Activated T-cell treated with anti-CD3 and anti-CD28 coated beads, Interleukin-2, amount 50 U/mL, for 24 hours (primary cell): ENCODE data around the gene CLIC5.

Source experiments
- DNase-seq: peaks from one replicate; pipeline ENCODE4 v3.0.0-alpha.2; 2020
- H3K27ac Mint-ChIP-seq: 2 replicates; pipeline ENCODE4 v1.8.0; 2020; ENCODE audit warnings: mild to moderate bottlenecking, mixed read lengths
- H3K27me3 Mint-ChIP-seq: 2 replicates; pipeline ENCODE4 v1.8.0; 2020; ENCODE audit warnings: mixed read lengths
- H3K36me3 Mint-ChIP-seq: 2 replicates; pipeline ENCODE4 v1.8.0; 2020; ENCODE audit warnings: low read depth, mixed read lengths
- H3K4me1 Mint-ChIP-seq: 2 replicates; pipeline ENCODE4 v1.8.0; 2020; ENCODE audit warnings: low read depth, mixed read lengths
- H3K4me3 Mint-ChIP-seq: 2 replicates; pipeline ENCODE4 v1.8.0; 2020; ENCODE audit warnings: mild to moderate bottlenecking, moderate library complexity, mixed read lengths
- H3K9me3 Mint-ChIP-seq: 2 replicates; pipeline ENCODE4 v1.8.0; 2020; ENCODE audit warnings: mixed read lengths

The CLIC5 gene

GRCh38 chr6:45969883-45970282 lies 45.8 kb downstream of the CLIC5 start:
- no peak overlapping the region for H3K4me3 Mint-ChIP-seq
- H3K4me1 Mint-ChIP-seq = peaks cover 16% of the 10 kb centered on the region
- no peak overlapping the region for H3K27ac Mint-ChIP-seq
- DNase-seq = no peak
- H3K9me3 Mint-ChIP-seq = no peaks in the 10 kb centered on the region
- no peaks in the 10 kb centered on the region for H3K36me3 Mint-ChIP-seq
- H3K27me3 Mint-ChIP-seq = no peaks in the 10 kb centered on the region

GRCh38 chr6:45969026-45969425 lies 46.6 kb downstream of the CLIC5 start:
- H3K27me3 Mint-ChIP-seq = no peaks in the 10 kb centered on the region
- H3K9me3 Mint-ChIP-seq = peaks cover 2% of the 10 kb centered on the region
- DNase-seq = no peak
- no peak overlapping the region for H3K27ac Mint-ChIP-seq
- no peaks in the 10 kb centered on the region for H3K36me3 Mint-ChIP-seq
- H3K4me3 Mint-ChIP-seq = no peak overlapping the region
- peaks cover 16% of the 10 kb centered on the region for H3K4me1 Mint-ChIP-seq

GRCh38 chr6:45967363-45967762 lies 48.3 kb downstream of the CLIC5 start:
- Mint-ChIP-seq H3K27ac (no peak overlapping the region), H3K36me3 (no peaks in the 10 kb centered on the region), H3K27me3 (no peaks in the 10 kb centered on the region), H3K4me3 (no peak overlapping the region), H3K4me1 (peaks cover 16% of the 10 kb centered on the region), H3K9me3 (peaks cover 3% of the 10 kb centered on the region)
- no peak for DNase-seq

DNA sequence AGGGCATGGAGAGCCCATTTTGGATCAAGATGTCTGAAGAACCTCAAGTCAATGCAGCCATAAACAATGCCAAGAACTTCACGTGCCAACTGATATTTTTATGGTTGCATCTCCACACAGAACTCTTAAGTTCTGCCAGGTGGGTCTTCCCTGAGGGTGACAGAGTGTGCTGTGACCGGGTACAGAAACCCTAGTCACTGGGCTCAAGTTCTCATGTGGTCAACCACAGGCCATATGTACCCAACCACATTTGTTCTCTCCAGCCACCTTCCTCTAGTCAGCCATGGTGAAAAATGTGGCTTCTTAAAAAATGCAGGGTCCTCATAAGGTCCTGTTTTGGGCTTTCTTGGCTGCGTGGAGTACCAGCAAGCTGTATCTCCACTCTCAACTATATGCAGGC lies 48.9 kb downstream of the CLIC5 start:
- peaks cover 3% of the 10 kb centered on the region for H3K9me3 Mint-ChIP-seq
- no peak overlapping the region for H3K27ac Mint-ChIP-seq
- H3K27me3 Mint-ChIP-seq = no peaks in the 10 kb centered on the region
- no peaks in the 10 kb centered on the region for H3K36me3 Mint-ChIP-seq
- DNase-seq = no peak
- H3K4me3 Mint-ChIP-seq = no peak overlapping the region
- peaks cover 16% of the 10 kb centered on the region for H3K4me1 Mint-ChIP-seq

DNA sequence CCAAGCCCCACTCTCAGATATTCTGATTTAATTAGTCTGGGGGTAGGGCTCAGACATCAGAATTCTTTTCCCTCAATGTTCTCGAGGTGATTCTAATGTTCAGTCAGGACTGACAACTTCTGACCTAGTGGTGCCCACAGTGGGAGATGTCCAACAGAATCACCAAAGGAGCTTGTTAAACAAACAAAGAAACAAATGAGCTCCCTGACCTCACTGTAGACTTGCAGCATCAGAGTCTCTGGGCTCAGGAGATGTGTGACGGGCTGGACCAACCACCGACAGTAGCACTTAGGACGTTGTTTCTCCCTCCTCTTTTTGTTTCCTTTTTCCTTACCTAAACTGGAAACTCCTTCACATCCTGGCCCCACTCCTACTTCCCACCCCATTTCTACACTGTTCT lies 49.3 kb downstream of the CLIC5 start:
- no peak overlapping the region for H3K27ac Mint-ChIP-seq
- no peaks in the 10 kb centered on the region for H3K36me3 Mint-ChIP-seq
- H3K4me1 Mint-ChIP-seq = peaks cover 16% of the 10 kb centered on the region
- peaks cover 3% of the 10 kb centered on the region for H3K9me3 Mint-ChIP-seq
- H3K4me3 Mint-ChIP-seq = no peak overlapping the region
- DNase-seq = no peak
- no peaks in the 10 kb centered on the region for H3K27me3 Mint-ChIP-seq

DNA sequence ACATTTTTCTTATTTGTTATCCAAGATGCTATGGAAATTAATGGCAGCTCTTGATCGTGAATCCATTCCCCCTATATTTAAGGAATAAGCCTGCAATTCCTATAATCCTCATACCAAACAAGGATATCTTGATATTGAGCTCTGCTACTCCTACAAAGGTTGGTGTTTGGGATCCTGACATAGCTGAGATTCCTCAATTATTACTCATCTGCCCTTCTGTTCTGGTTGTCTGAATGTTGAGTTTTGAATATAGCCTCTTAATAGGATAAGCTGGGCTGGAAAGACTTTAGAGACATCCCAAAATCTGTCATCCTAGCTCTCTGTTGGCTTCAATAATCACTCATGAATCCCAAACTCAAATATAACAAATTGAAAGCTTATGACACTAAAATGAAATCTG lies 49.9 kb downstream of the CLIC5 start:
- no peaks in the 10 kb centered on the region for H3K36me3 Mint-ChIP-seq
- peaks cover 3% of the 10 kb centered on the region for H3K9me3 Mint-ChIP-seq
- no peak overlapping the region for H3K27ac Mint-ChIP-seq
- H3K4me1 Mint-ChIP-seq = peaks cover 13% of the 10 kb centered on the region
- H3K4me3 Mint-ChIP-seq = no peak overlapping the region
- no peaks in the 10 kb centered on the region for H3K27me3 Mint-ChIP-seq
- DNase-seq = no peak

DNA sequence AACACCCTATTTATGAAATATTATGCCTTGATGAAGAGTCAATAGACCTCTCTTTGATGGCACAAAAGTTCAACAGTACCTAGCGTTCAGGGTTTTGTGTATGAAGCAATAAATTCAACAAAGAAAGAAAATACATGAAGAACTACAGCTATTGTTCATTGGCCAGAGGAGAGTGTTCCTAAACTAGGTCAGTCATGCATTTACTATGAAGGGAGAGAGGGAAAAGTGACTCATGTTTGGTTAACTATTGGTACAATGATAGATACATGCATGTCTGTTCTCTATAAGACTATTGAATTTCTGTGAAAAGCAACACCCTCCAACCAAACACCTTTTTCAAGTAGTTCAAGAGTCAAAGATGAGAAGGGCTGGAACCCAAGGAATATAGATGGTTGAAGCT lies 50.7 kb downstream of the CLIC5 start:
- Mint-ChIP-seq H3K4me1 (peaks cover 5% of the 10 kb centered on the region), H3K9me3 (peaks cover 3% of the 10 kb centered on the region), H3K36me3 (no peaks in the 10 kb centered on the region), H3K4me3 (no peak overlapping the region), H3K27me3 (no peaks in the 10 kb centered on the region), H3K27ac (no peak overlapping the region)
- no peak for DNase-seq

DNA sequence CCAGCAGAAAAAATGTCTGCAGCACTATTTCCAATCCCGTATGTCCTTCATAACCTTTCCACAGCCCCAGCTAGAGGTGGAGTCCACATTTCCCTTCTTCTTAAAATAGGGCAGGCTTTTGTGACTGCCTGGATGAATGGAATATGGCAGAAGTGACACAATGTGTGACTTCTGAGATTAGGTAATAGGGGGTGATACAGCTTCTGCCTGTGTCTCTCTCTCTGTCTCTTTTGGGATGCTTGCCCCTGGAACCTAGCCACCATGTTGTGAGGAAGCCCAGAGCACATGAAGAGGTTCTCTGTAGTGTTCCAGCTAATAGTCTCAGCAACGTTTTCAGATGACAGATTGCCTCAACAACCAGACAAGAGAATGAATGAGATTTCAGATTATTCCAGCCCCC lies 51.4 kb downstream of the CLIC5 start:
- no peak overlapping the region for H3K27ac Mint-ChIP-seq
- DNase-seq = no peak
- H3K4me1 Mint-ChIP-seq = peaks cover 2% of the 10 kb centered on the region
- H3K4me3 Mint-ChIP-seq = no peak overlapping the region
- H3K36me3 Mint-ChIP-seq = no peaks in the 10 kb centered on the region
- H3K27me3 Mint-ChIP-seq = no peaks in the 10 kb centered on the region
- peaks cover 3% of the 10 kb centered on the region for H3K9me3 Mint-ChIP-seq

DNA sequence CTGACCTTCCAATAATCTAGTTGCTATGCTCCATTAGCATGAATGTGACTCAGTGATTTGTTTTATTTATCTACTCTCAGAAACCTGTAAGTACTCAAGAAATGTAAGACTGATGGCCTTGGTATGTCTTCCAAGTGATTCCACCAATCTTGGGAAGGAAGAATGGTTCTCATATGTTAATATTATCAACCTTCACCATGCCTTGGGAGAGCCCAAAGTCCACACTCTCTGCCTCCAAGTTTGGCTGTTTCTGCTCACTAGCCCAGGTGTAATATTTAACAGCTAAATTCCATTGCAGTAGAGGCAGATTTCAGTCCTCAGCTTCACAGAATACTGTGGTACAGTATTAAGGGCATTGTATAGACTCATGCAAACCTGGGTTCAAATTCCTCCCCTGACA lies 51.8 kb downstream of the CLIC5 start:
- H3K27me3 Mint-ChIP-seq = no peaks in the 10 kb centered on the region
- peaks cover 2% of the 10 kb centered on the region for H3K4me1 Mint-ChIP-seq
- no peak overlapping the region for H3K4me3 Mint-ChIP-seq
- peaks cover 3% of the 10 kb centered on the region for H3K9me3 Mint-ChIP-seq
- no peak overlapping the region for H3K27ac Mint-ChIP-seq
- DNase-seq = no peak
- H3K36me3 Mint-ChIP-seq = no peaks in the 10 kb centered on the region

DNA sequence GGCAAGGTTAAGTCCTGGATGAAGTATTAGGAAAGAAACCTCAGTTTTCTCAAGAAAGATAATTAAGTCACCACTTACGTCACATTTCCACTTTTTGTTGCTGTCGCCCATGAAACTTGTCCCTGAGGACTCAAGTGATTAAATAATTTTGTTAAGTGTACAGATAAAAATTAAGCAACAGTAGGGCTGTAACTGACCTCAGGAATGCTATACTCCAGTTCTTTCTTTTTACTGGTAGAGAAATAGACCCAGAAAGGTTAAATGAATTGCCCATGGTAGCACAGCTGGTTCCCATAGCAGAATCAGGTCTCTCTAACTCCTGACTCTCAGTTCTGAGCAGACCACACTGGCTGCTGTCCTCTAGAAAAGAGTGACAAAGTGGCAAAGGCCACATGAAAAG lies 54.5 kb downstream of the CLIC5 start:
- Mint-ChIP-seq H3K9me3 (peaks cover 3% of the 10 kb centered on the region), H3K36me3 (no peaks in the 10 kb centered on the region), H3K27ac (no peak overlapping the region), H3K4me1 (peaks cover 2% of the 10 kb centered on the region), H3K4me3 (no peak overlapping the region), H3K27me3 (no peaks in the 10 kb centered on the region)
- DNase-seq = no peak

GRCh38 chr6:45959534-45960145 lies 56.0 kb downstream of the CLIC5 start:
- H3K27me3 Mint-ChIP-seq = no peaks in the 10 kb centered on the region
- H3K27ac Mint-ChIP-seq = no peak overlapping the region
- no peak overlapping the region for H3K4me3 Mint-ChIP-seq
- peaks cover 3% of the 10 kb centered on the region for H3K9me3 Mint-ChIP-seq
- no peaks in the 10 kb centered on the region for H3K36me3 Mint-ChIP-seq
- no peaks in the 10 kb centered on the region for H3K4me1 Mint-ChIP-seq
- no peak for DNase-seq

DNA sequence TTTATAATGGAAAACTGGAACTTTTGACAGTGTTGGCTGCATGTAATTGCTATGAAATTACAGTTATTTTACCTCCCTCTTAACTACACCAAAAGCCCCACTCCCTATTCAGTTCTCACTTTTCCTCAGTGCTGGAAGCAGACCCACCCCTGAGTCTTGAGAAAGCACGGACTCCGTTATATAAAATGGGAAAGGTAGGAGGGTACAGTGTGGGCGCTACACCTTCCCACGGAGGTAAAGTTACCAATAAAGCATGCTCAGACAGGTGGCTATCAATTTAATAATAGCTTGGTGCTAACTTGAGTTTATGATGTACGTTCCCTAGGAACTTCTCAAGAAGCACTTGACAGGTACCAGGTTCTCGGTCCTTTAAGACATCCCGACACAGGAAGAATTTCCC lies 59.0 kb downstream of the CLIC5 start:
- Mint-ChIP-seq H3K27me3 (no peaks in the 10 kb centered on the region), H3K4me3 (no peak overlapping the region), H3K36me3 (peaks cover 2% of the 10 kb centered on the region), H3K27ac (no peak overlapping the region), H3K9me3 (no peaks in the 10 kb centered on the region), H3K4me1 (no peaks in the 10 kb centered on the region)
- DNase-seq = no peak

- H3K27me3 Mint-ChIP-seq = no peaks in the 10 kb centered on the region
- H3K9me3 Mint-ChIP-seq = no peaks in the 10 kb centered on the region
- DNase-seq = no peak
- no peak overlapping the region for H3K4me3 Mint-ChIP-seq
- peaks cover 2% of the 10 kb centered on the region for H3K36me3 Mint-ChIP-seq
- no peak overlapping the region for H3K27ac Mint-ChIP-seq
- no peaks in the 10 kb centered on the region for H3K4me1 Mint-ChIP-seq
Measured at GRCh38 chr6:45956176-45956575, 59.5 kb downstream of the CLIC5 start.

DNA sequence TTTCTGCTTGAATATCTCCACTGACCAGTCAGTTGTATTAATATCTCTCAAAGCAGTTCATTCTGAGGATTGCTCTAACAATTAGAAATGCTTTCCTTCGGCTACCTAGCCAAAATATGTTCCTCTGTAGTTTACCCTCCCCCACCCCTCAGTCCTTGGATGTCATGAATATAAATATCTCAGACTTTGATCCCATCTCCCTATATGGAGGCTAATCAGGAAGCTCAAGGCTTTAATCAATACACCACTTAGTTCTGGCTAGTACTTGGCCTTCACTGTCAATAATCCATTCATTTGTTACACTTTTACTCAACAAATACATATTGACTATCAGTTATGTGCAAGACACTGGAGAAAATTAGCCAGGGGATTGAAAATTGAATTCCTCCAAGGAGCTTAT lies 60.1 kb downstream of the CLIC5 start:
- Mint-ChIP-seq H3K27me3 (no peaks in the 10 kb centered on the region), H3K27ac (no peak overlapping the region), H3K36me3 (peaks cover 2% of the 10 kb centered on the region), H3K4me1 (no peaks in the 10 kb centered on the region), H3K9me3 (no peaks in the 10 kb centered on the region), H3K4me3 (no peak overlapping the region)
- DNase-seq = no peak

GRCh38 chr6:45952546-45952945 lies 63.1 kb downstream of the CLIC5 start:
- H3K9me3 Mint-ChIP-seq = no peaks in the 10 kb centered on the region
- no peaks in the 10 kb centered on the region for H3K4me1 Mint-ChIP-seq
- peaks cover 4% of the 10 kb centered on the region for H3K36me3 Mint-ChIP-seq
- no peak overlapping the region for H3K27ac Mint-ChIP-seq
- no peak for DNase-seq
- no peaks in the 10 kb centered on the region for H3K27me3 Mint-ChIP-seq
- H3K4me3 Mint-ChIP-seq = no peak overlapping the region

GRCh38 chr6:45952168-45952529 lies 63.5 kb downstream of the CLIC5 start:
- no peak overlapping the region for H3K4me3 Mint-ChIP-seq
- no peaks in the 10 kb centered on the region for H3K4me1 Mint-ChIP-seq
- no peaks in the 10 kb centered on the region for H3K9me3 Mint-ChIP-seq
- H3K27me3 Mint-ChIP-seq = no peaks in the 10 kb centered on the region
- H3K36me3 Mint-ChIP-seq = peaks cover 4% of the 10 kb centered on the region
- no peak overlapping the region for H3K27ac Mint-ChIP-seq
- DNase-seq = no peak
